ENCODE data around the gene BTBD17. TPM values are rescaled to one million over a fixed set of nuclear protein-coding genes. Genes with fewer than 3 reads are reported as not detected.

Gene BTBD17
- polyA plus RNA-seq, 1 of the 3 experiments (the other 2 are of a cell fraction), result not detected

DNA sequence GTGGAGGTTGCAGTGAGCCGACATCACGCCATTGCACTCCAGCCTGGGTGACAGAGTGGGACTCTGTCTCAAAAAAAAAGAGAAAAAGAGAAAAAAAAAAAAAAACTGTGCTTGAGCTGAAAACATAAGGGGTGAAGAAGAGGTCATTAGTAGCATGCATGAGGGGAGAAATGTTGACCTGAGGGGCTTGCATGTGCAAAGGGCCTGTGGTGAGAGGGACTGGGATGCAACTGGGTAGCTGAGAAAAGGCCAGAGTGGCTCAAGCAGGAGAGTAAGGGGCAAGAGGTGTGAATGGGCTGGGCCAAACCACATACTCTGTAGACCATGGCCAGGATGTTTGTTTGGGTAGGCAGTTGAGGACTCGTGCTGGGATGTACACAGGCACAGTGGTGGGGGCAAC lies 32.3 kb downstream of the BTBD17 start:
- Histone ChIP-seq H3K27ac (ENCODE audit: low read depth in 2 of 2, low read length in 1 of 2) (no peak overlapping the region), H3K36me3 (replicated peaks in 1 of 2; ENCODE audit: control insufficient read depth in 1 of 2, insufficient read depth in 2 of 2, low read length in 1 of 2) (no peaks in the 10 kb centered on the region), H3K4me2 (no peak overlapping the region), H3F3A (replicated peaks; ENCODE audit: insufficient read depth) (no peaks in the 10 kb centered on the region), H3K4me1 (ENCODE audit: control insufficient read depth in 1 of 2, insufficient read depth in 2 of 2, low read depth in 1 of 2, low read length in 1 of 2) (peaks cover 0 to 3% of the 10 kb centered on the region in 2 experiments; a peak in 1 of 4 replicates), H3K9ac (no peak overlapping the region), H3K79me2 (ENCODE audit: insufficient read depth) (no peaks in the 10 kb centered on the region), H2AFZ (ENCODE audit: low read depth) (no peak overlapping the region), H3K9me2 (no peaks in the 10 kb centered on the region), H3K27me3 (ENCODE audit: insufficient read depth) (no peaks in the 10 kb centered on the region), H4K20me1 (ENCODE audit: insufficient read depth) (no peaks in the 10 kb centered on the region), H3K9me3 (no peaks in the 10 kb centered on the region), H3K4me3 (ENCODE audit: low read depth in 2 of 2, low read length in 1 of 2) (no peak overlapping the region)
- TF ChIP-seq SMC3 (IDR thresholded peaks at IDR 0.05; ENCODE audit: low read depth, low read length) (no peak), TCF12 (IDR thresholded peaks at IDR 0.05) (no peak), RXRA (IDR thresholded peaks at IDR 0.05; ENCODE audit: borderline replicate concordance, low read depth) (no peak), RAD21 (IDR thresholded peaks at IDR 0.05; ENCODE audit: low read length) (no peak)
- TF ChIP-seq, protein P1, sequence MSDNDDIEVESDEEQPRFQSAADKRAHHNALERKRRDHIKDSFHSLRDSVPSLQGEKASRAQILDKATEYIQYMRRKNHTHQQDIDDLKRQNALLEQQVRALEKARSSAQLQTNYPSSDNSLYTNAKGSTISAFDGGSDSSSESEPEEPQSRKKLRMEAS (IDR thresholded peaks at IDR 0.05; ENCODE audit: low read depth), result no peak
- TF ChIP-seq, protein P2, sequence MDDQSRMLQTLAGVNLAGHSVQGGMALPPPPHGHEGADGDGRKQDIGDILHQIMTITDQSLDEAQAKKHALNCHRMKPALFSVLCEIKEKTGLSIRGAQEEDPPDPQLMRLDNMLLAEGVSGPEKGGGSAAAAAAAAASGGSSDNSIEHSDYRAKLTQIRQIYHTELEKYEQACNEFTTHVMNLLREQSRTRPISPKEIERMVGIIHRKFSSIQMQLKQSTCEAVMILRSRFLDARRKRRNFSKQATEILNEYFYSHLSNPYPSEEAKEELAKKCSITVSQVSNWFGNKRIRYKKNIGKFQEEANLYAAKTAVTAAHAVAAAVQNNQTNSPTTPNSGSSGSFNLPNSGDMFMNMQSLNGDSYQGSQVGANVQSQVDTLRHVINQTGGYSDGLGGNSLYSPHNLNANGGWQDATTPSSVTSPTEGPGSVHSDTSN (IDR thresholded peaks at IDR 0.05), result no peak
- ChIA-PET POLR2A (no interaction called here), CTCF (interaction anchor here (0.7 to 2.2 kb wide), 5 partner anchors 22 to 237 kb away, joined by 3 to 9 read pairs (median 6); no protein-coding TSS in a partner anchor)
- no peak for DNase-seq
- 44% methylated on average over 3 of the region's 3 CpGs for WGBS (ENCODE audit: low lambda C conversion rate)

DNA sequence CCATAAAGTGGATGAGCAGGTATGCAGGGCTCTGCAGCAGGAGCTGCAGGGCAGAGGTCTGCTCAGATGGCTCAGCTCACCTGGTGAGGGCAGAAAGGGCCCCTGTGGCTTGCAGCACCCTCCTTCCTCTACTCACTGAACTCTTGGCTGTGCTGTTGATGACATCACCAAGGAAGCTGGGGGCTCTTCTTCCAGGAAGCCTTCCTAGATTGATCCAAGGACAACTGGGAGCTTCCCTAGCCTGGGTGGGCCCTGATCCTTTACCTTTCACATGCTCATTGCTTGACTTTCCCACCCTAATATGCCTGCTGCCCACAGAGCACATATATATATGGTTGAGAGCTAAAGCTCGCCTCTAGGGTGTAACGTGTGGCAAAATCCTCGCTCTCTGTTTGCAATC lies 33.2 kb downstream of the BTBD17 start:
- H3F3A ChIP-seq (replicated peaks; ENCODE audit: insufficient read depth), result no peaks in the 10 kb centered on the region
- 51% methylated on average over 3 of the region's 3 CpGs for WGBS (ENCODE audit: low lambda C conversion rate)
- H3K79me2 ChIP-seq (ENCODE audit: insufficient read depth), result no peaks in the 10 kb centered on the region
- H4K20me1 ChIP-seq (ENCODE audit: insufficient read depth), result no peaks in the 10 kb centered on the region
- H3K27ac ChIP-seq (ENCODE audit: low read depth in 2 of 2, low read length in 1 of 2), result no peak overlapping the region
- ChIA-PET POLR2A (no interaction called here), CTCF (interaction anchor here (0.7 to 2.1 kb wide), 5 partner anchors 23 to 238 kb away, joined by 3 to 9 read pairs (median 3); no protein-coding TSS in a partner anchor)
- H3K9me2 ChIP-seq, result no peaks in the 10 kb centered on the region
- peaks cover 0 to 3% of the 10 kb centered on the region in 2 experiments; a peak in 1 of 4 replicates for H3K4me1 ChIP-seq (ENCODE audit: control insufficient read depth in 1 of 2, insufficient read depth in 2 of 2, low read depth in 1 of 2, low read length in 1 of 2)
- TF ChIP-seq TCF12 (IDR thresholded peaks at IDR 0.05) (no peak), JUND (IDR thresholded peaks at IDR 0.05) (no peak), FOSL2 (IDR thresholded peaks at IDR 0.05; ENCODE audit: borderline replicate concordance, low read depth) (no peak)
- TF ChIP-seq, protein P3, sequence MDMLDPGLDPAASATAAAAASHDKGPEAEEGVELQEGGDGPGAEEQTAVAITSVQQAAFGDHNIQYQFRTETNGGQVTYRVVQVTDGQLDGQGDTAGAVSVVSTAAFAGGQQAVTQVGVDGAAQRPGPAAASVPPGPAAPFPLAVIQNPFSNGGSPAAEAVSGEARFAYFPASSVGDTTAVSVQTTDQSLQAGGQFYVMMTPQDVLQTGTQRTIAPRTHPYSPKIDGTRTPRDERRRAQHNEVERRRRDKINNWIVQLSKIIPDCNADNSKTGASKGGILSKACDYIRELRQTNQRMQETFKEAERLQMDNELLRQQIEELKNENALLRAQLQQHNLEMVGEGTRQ (IDR thresholded peaks at IDR 0.05; ENCODE audit: borderline replicate concordance, low read depth, low read length), result no peak
- DNase-seq, result no peak
- H3K4me2 ChIP-seq, result no peak overlapping the region
- no peak overlapping the region for H2AFZ ChIP-seq (ENCODE audit: low read depth)
- H3K9me3 ChIP-seq, result no peaks in the 10 kb centered on the region
- H3K4me3 ChIP-seq (ENCODE audit: low read depth in 2 of 2, low read length in 1 of 2), result no peak overlapping the region
- no peaks in the 10 kb centered on the region for H3K27me3 ChIP-seq (ENCODE audit: insufficient read depth)
- H3K36me3 ChIP-seq (replicated peaks in 1 of 2; ENCODE audit: control insufficient read depth in 1 of 2, insufficient read depth in 2 of 2, low read length in 1 of 2), result no peaks in the 10 kb centered on the region
- H3K9ac ChIP-seq, result no peak overlapping the region

DNA sequence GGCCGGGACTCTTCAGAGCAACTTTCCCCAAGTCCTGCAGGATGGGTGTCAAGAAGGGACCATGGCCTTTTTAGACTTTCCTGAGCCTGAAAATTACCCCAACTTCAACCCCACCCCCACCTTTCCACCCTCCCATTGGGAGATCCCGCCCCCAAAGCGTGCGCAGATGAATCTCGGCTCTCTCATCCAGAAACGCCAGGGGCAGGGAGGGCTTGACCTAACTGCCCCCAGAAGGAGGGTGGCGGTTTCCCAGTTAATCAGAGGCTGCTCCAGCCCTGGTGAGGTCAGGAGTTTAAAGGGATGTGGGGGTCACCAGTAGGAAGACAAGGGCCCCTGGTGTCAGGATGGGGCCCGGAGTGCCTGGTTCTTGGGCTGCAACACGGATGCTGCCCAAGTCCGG lies 35.2 kb downstream of the BTBD17 start:
- no peaks in the 10 kb centered on the region for H3K9me3 ChIP-seq
- no peaks in the 10 kb centered on the region for H3K9me2 ChIP-seq
- no peak overlapping the region for H3K27ac ChIP-seq (ENCODE audit: low read depth in 2 of 2, low read length in 1 of 2)
- no peak overlapping the region for H2AFZ ChIP-seq (ENCODE audit: low read depth)
- H3K79me2 ChIP-seq (ENCODE audit: insufficient read depth), result no peaks in the 10 kb centered on the region
- H3K4me2 ChIP-seq, result no peak overlapping the region
- no peaks in the 10 kb centered on the region for H3F3A ChIP-seq (replicated peaks; ENCODE audit: insufficient read depth)
- no peaks in the 10 kb centered on the region for H3K27me3 ChIP-seq (ENCODE audit: insufficient read depth)
- H3K4me3 ChIP-seq (ENCODE audit: low read depth in 2 of 2, low read length in 1 of 2), result peak overlapping the region in 1 of 2 experiments; percentile 12; a peak in 1 of 4 replicates
- H3K36me3 ChIP-seq (replicated peaks in 1 of 2; ENCODE audit: control insufficient read depth in 1 of 2, insufficient read depth in 2 of 2, low read length in 1 of 2), result no peaks in the 10 kb centered on the region
- no peak for DNase-seq
- H4K20me1 ChIP-seq (ENCODE audit: insufficient read depth), result no peaks in the 10 kb centered on the region
- WGBS (ENCODE audit: low lambda C conversion rate), result 55% methylated on average over 10 of the region's 10 CpGs
- H3K4me1 ChIP-seq (ENCODE audit: control insufficient read depth in 1 of 2, insufficient read depth in 2 of 2, low read depth in 1 of 2, low read length in 1 of 2), result peaks cover 0 to 3% of the 10 kb centered on the region in 2 experiments; a peak in 1 of 4 replicates
- ChIA-PET POLR2A (no interaction called here), CTCF (no interaction called here)
- no peak overlapping the region for H3K9ac ChIP-seq
- TF ChIP-seq, protein P4, sequence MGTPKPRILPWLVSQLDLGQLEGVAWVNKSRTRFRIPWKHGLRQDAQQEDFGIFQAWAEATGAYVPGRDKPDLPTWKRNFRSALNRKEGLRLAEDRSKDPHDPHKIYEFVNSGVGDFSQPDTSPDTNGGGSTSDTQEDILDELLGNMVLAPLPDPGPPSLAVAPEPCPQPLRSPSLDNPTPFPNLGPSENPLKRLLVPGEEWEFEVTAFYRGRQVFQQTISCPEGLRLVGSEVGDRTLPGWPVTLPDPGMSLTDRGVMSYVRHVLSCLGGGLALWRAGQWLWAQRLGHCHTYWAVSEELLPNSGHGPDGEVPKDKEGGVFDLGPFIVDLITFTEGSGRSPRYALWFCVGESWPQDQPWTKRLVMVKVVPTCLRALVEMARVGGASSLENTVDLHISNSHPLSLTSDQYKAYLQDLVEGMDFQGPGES (IDR thresholded peaks at IDR 0.05; ENCODE audit: low read depth, low read length), result no peak
- TF ChIP-seq MXI1 (IDR thresholded peaks at IDR 0.05; ENCODE audit: low read depth, low read length), result no peak
- TF ChIP-seq RAD21 (IDR thresholded peaks at IDR 0.05; ENCODE audit: low read length), result no peak
- TF ChIP-seq, protein P5, sequence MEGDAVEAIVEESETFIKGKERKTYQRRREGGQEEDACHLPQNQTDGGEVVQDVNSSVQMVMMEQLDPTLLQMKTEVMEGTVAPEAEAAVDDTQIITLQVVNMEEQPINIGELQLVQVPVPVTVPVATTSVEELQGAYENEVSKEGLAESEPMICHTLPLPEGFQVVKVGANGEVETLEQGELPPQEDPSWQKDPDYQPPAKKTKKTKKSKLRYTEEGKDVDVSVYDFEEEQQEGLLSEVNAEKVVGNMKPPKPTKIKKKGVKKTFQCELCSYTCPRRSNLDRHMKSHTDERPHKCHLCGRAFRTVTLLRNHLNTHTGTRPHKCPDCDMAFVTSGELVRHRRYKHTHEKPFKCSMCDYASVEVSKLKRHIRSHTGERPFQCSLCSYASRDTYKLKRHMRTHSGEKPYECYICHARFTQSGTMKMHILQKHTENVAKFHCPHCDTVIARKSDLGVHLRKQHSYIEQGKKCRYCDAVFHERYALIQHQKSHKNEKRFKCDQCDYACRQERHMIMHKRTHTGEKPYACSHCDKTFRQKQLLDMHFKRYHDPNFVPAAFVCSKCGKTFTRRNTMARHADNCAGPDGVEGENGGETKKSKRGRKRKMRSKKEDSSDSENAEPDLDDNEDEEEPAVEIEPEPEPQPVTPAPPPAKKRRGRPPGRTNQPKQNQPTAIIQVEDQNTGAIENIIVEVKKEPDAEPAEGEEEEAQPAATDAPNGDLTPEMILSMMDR (IDR thresholded peaks at IDR 0.05), result no peak
- no peak for TF ChIP-seq RXRA (IDR thresholded peaks at IDR 0.05; ENCODE audit: borderline replicate concordance, low read depth)
